Measurements from ENCODE around the gene NRAS. TPM values are rescaled to one million over a fixed set of nuclear protein-coding genes. Genes with fewer than 3 reads are reported as not detected.

The NRAS gene
- 10 to 100 TPM; 13.0 to 16.1 (median 15.7) TPM for total RNA-seq
- polyA plus RNA-seq = 10 to 100 TPM; 25.5 to 55.5 (median 44.4) TPM

GRCh38 chr1:114716304-114717170 is at the start of gene NRAS:
NRAS (minus strand) TSS chr1:114716771; CDS start chr1:114716160, 611 bp downstream.
- intact Hi-C loops (cut with DNase I) = loop anchor here (1.0 to 5.0 kb wide), 3 partner anchors 41 to 134 kb away; partner anchors contain the start of genes BCAS2, CSDE1 and DENND2C
- Histone ChIP-seq H3K27me3 (no peaks in the 10 kb centered on the region), H3K4me1 (peaks cover 0 to 24% (median 19%) of the 10 kb centered on the region in 4 donors), H3K4me3 (peak within 1 kb of the TSS; percentile 65 to 86 (median 80)), H3K9me3 (no peaks in the 10 kb centered on the region), H3K36me3 (peaks cover 23 to 68% (median 38%) of the 10 kb centered on the region in 4 donors), H3K27ac (peak within 1 kb of the TSS; percentile 88 to 92 (median 90))
- DNase-seq = peak; percentile 96
- WGBS, 2 donors = 1% methylated on average over 38 of the region's 38 CpGs
- TF ChIP-seq POLR2A (IDR thresholded peaks at IDR 0.05) (peak; percentile 54 to 58), CTCF (IDR thresholded peaks at IDR 0.05) (no peak), POLR2AphosphoS5 (IDR thresholded peaks at IDR 0.05) (peak; percentile 72 to 90 (median 87)), EP300 (IDR thresholded peaks at IDR 0.05) (peak in 1 of 4 donors; percentile 67)

DNA sequence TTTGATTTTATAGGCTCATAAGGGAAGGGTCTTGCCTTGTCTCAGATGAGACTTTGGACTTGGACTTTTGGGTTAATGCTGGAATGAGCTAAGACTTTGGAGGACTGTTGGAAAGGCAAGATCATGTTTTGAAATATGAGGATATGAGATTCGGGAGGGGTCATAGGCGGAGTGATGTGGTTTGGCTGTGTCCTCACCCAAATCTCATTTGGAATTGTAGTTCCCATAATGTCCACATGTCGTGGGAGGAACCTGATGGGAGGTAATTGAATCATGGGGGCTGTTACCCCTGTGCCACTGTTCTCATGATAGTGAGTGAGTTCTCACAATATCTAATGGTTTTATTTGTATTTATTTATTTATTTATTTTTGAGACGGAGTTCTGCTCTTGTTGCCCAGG is 48.1 kb upstream of the NRAS start:
- Histone ChIP-seq H3K9me3 (no peaks in the 10 kb centered on the region), H3K27ac (no peak overlapping the region), H3K4me3 (no peak overlapping the region), H3K36me3 (peaks cover 0 to 3% (median 0%) of the 10 kb centered on the region in 4 donors), H3K27me3 (no peaks in the 10 kb centered on the region), H3K4me1 (no peaks in the 10 kb centered on the region)
- DNase-seq = no peak
- WGBS, 2 donors = 94 to 95% methylated on average over 4 of the region's 4 CpGs
- TF ChIP-seq CTCF (IDR thresholded peaks at IDR 0.05) = no peak
- no peak for TF ChIP-seq POLR2A (IDR thresholded peaks at IDR 0.05)
- no peak for TF ChIP-seq POLR2AphosphoS5 (IDR thresholded peaks at IDR 0.05)
- TF ChIP-seq EP300 (IDR thresholded peaks at IDR 0.05) = no peak
- intact Hi-C loops (cut with DNase I) = no loop called here

DNA sequence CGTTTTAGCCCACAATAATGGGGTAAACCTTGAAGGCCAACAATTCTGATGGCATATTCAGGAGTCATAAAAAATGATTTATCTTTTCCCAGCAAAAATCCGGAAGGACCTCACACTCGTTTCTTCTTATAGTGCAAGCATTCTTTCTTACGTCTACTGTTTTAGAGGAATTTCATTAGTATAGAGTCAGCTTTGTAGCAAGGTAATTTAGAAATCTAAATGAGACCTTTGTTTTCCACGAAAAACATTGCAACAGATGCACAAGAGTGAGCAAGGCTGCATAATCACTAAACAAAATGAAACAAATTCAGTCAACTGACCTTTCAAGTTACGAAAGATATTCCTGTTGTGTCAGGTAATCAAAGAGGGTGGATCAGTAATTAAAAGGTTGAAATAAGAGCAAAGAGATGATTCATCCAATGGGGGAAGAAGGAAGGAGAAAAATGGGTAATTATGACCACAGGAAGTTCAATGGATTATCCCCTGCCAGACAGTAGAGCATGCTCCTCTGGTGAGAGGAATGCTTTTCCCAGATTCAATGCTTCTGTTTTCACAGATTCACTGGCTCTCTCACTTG is 41.8 kb upstream of the NRAS start:
- Histone ChIP-seq H3K36me3 (no peaks in the 10 kb centered on the region), H3K27ac (peak overlapping the region; percentile 97 to 100 (median 98)), H3K4me1 (peaks cover 0 to 43% (median 41%) of the 10 kb centered on the region in 4 donors), H3K9me3 (no peaks in the 10 kb centered on the region), H3K27me3 (no peaks in the 10 kb centered on the region), H3K4me3 (peak overlapping the region; percentile 79 to 99 (median 88))
- intact Hi-C loops (cut with DNase I) = loop anchor here (1.0 to 10.0 kb wide), 2 partner anchors 177 to 296 kb away; partner anchors contain the start of gene BCAS2
- TF ChIP-seq POLR2AphosphoS5 (IDR thresholded peaks at IDR 0.05) = no peak
- TF ChIP-seq CTCF (IDR thresholded peaks at IDR 0.05) = no peak
- no peak for TF ChIP-seq POLR2A (IDR thresholded peaks at IDR 0.05)
- TF ChIP-seq EP300 (IDR thresholded peaks at IDR 0.05) = no peak
- 8 to 25% methylated on average over 6 of the region's 6 CpGs for WGBS, 2 donors
- no peak for DNase-seq

GRCh38 chr1:114757455-114758255 is 41.1 kb upstream of the NRAS start, which contains the start of gene CSDE1:
CSDE1 (minus strand) TSS chr1:114757984; CDS start chr1:114739890, 18,094 bp downstream.
- intact Hi-C loops (cut with DNase I) = loop anchor here (1.0 to 10.0 kb wide), 3 partner anchors 41 to 297 kb away; partner anchors contain the start of genes BCAS2 and NRAS
- no peaks in the 10 kb centered on the region for H3K36me3 ChIP-seq
- peak; percentile 99 for DNase-seq
- peak in 1 of 4 donors; percentile 13 for TF ChIP-seq EP300 (IDR thresholded peaks at IDR 0.05)
- peak; percentile 87 to 95 (median 92) for TF ChIP-seq POLR2AphosphoS5 (IDR thresholded peaks at IDR 0.05)
- TF ChIP-seq CTCF (IDR thresholded peaks at IDR 0.05) = peak in 2 of 4 experiments; percentile 34 to 35
- TF ChIP-seq POLR2A (IDR thresholded peaks at IDR 0.05) = peak; percentile 89 to 90
- WGBS, 2 donors = 0% methylated on average over 50 of the region's 50 CpGs
- H3K27me3 ChIP-seq = no peaks in the 10 kb centered on the region
- H3K9me3 ChIP-seq = no peaks in the 10 kb centered on the region
- peaks cover 0 to 50% (median 48%) of the 10 kb centered on the region in 4 donors for H3K4me1 ChIP-seq
- peak within 1 kb of the TSS; percentile 97 to 100 (median 98) for H3K27ac ChIP-seq
- peak within 1 kb of the TSS; percentile 79 to 99 (median 88) for H3K4me3 ChIP-seq

All from sigmoid colon (tissue), 7 donors.